Left lung (tissue), 10 donors: ENCODE data around the gene CETN1. TPM values are rescaled to one million over a fixed set of nuclear protein-coding genes. Genes with fewer than 3 reads are reported as not detected.

ENCODE experiments used
- ATAC-seq: fragments of 200-7000 bp; cut with Tn5 transposase; one replicate; pipeline ENCODE4 v1.9.1; 2020; ENCODE audit warnings: moderate library complexity
- DNase-seq, 4 donors: peaks; one replicate each; pipeline ENCODE4 v3.0.0-alpha.2; 2013 to 2020
- H3K27ac ChIP-seq, 2 donors: fragments of 200-600 bp; sonication (generic) in 1 of 2; one replicate each; pipeline versions ENCODE4 v1.5.0 to v1.8.0; 2020 to 2021
- H3K27me3 ChIP-seq, 2 donors: fragments of 200-600 bp; sonication (generic) in 1 of 2; one replicate each; pipeline versions ENCODE4 v1.5.0 to v1.8.0; 2020 to 2021
- H3K36me3 ChIP-seq, 2 donors: fragments of 200-600 bp; sonication (generic) in 1 of 2; one replicate each; pipeline versions ENCODE4 v1.5.0 to v1.8.0; 2020 to 2021
- H3K4me1 ChIP-seq, 2 donors: fragments of 200-600 bp; one replicate each; pipeline ENCODE4 v1.8.0; 2021
- H3K4me3 ChIP-seq, 2 donors: fragments of 200-600 bp; sonication (generic) in 1 of 2; one replicate each; pipeline versions ENCODE4 v1.5.0 to v1.8.0; 2020 to 2021; ENCODE audit warnings: mild to moderate bottlenecking in 1 of 2
- H3K9me3 ChIP-seq, 2 donors: fragments of 200-600 bp; sonication (generic) in 1 of 2; one replicate each; pipeline versions ENCODE4 v1.5.0 to v1.8.0; 2020 to 2021
- CTCF ChIP-seq, 2 donors: fragments of 200-600 bp; sonication (generic) in 1 of 2; IDR thresholded peaks; one replicate each; pipeline versions ENCODE4 v1.5.0 to v1.8.0; 2021; ENCODE audit warnings: antibody characterized with exemption in 2 of 2
- intact Hi-C, 2 donors: fragments of 100-400 bp; cut with DNase I; formaldehyde crosslinking; loops; one replicate each; pipeline versions ENCODE4 v1.11.2 to v1.14.2; 2022
- polyA plus RNA-seq, 6 donors: library from polyadenylated mRNA; unstranded; fragments of 120-200 nt; gene quantifications; one replicate each; pipeline ENCODE4 v1.2.1, GENCODE V29; 2013; ENCODE audit not compliant: insufficient read length in 6 of 6
- total RNA-seq, 2 donors: library from RNA; stranded (reverse); fragmentation: NEBNext Ultra II Directional; extraction: Animal tissue kit (Norgen Biotek cat#: 25700); gene quantifications; one replicate each; pipeline ENCODE4 v1.2.1, GENCODE V29; 2021
- donor health status: DM: no; HTN: yes; CAD: no.
- donor health status: DM: no; HTN: no; CAD: no.

The CETN1 gene
- total and polyA plus RNA-seq, 8 donors, result not detected

DNA sequence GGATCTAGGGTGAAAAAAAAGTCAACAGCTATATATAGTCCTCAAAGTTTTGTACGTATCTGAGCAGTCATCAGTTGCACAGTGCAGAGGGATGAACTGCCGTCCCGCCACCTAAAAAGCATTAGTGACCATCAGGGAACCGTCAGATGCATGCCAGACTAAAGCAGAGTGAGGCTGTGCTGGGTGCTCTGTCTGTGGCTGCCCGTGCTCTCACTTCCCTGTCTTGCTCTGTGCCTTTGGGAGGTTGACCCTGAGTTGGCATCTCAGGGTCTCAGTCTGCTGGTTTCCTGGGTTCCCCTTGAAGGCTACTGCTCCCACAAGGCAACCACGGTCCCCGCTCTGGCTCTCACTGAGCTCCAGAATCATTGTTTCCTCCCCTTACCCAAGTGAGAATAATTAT is 27.8 kb downstream of the CETN1 start:
- intact Hi-C loops, result no loop called here
- H3K36me3 ChIP-seq, result no peaks in the 10 kb centered on the region
- H3K27me3 ChIP-seq, result no peaks in the 10 kb centered on the region
- H3K27ac ChIP-seq, result no peak overlapping the region
- H3K9me3 ChIP-seq, result no peaks in the 10 kb centered on the region
- ATAC-seq (no peak), DNase-seq (no peak)
- H3K4me3 ChIP-seq, result no peak overlapping the region
- no peak for TF ChIP-seq CTCF (IDR thresholded peaks at IDR 0.05)
- H3K4me1 ChIP-seq, result no peaks in the 10 kb centered on the region

GRCh38 chr18:610214-610928 is 30.2 kb downstream of the CETN1 start:
- intact Hi-C loops, result no loop called here
- DNase-seq, result peak in 2 of 4 donors; percentile 72 to 92
- ATAC-seq, result peak; percentile 32

GRCh38 chr18:612156-612555 is 32.0 kb downstream of the CETN1 start:
- DNase-seq (no peak), ATAC-seq (no peak)
- H3K4me1 ChIP-seq, result peaks cover 3 to 17% of the 10 kb centered on the region in 2 donors
- no peak overlapping the region for H3K27ac ChIP-seq
- intact Hi-C loops, result no loop called here
- TF ChIP-seq CTCF (IDR thresholded peaks at IDR 0.05), result no peak
- H3K36me3 ChIP-seq, result no peaks in the 10 kb centered on the region
- H3K27me3 ChIP-seq, result no peaks in the 10 kb centered on the region
- no peak overlapping the region for H3K4me3 ChIP-seq
- no peaks in the 10 kb centered on the region for H3K9me3 ChIP-seq

More at GRCh38 chr18:610214-610928, 30.2 kb downstream of the CETN1 start:
- Histone ChIP-seq H3K27ac (no peak overlapping the region), H3K9me3 (no peaks in the 10 kb centered on the region), H3K36me3 (no peaks in the 10 kb centered on the region), H3K27me3 (no peaks in the 10 kb centered on the region), H3K4me3 (no peak overlapping the region), H3K4me1 (peaks cover 0 to 6% of the 10 kb centered on the region in 2 donors)
- no peak for TF ChIP-seq CTCF (IDR thresholded peaks at IDR 0.05)

- Histone ChIP-seq H3K4me3 (no peak overlapping the region), H3K36me3 (no peaks in the 10 kb centered on the region), H3K27ac (peak overlapping the region; percentile 22 to 47), H3K4me1 (peaks cover 3 to 17% of the 10 kb centered on the region in 2 donors), H3K9me3 (no peaks in the 10 kb centered on the region), H3K27me3 (no peaks in the 10 kb centered on the region)
- no peak for DNase-seq
- no peak for ATAC-seq
- intact Hi-C loops, result no loop called here
- TF ChIP-seq CTCF (IDR thresholded peaks at IDR 0.05), result no peak
Observed at GRCh38 chr18:614193-614592, 34.0 kb downstream of the CETN1 start.

GRCh38 chr18:615092-615521 is 34.9 kb downstream of the CETN1 start:
- Histone ChIP-seq H3K27me3 (no peaks in the 10 kb centered on the region), H3K36me3 (no peaks in the 10 kb centered on the region), H3K4me3 (no peak overlapping the region), H3K27ac (peak overlapping the region; percentile 47 to 53), H3K4me1 (peaks cover 3 to 17% of the 10 kb centered on the region in 2 donors), H3K9me3 (no peaks in the 10 kb centered on the region)
- ATAC-seq (peak; percentile 38), DNase-seq (no peak)
- intact Hi-C loops, result loop anchor here in 1 of 2 donors (5.0 kb wide), 1 partner anchor 328 kb away; no protein-coding TSS in a partner anchor
- TF ChIP-seq CTCF (IDR thresholded peaks at IDR 0.05), result no peak
